K562 (cell line): ENCODE data around the gene UBE2N. TPM values are rescaled to one million over a fixed set of nuclear protein-coding genes. Genes with fewer than 3 reads are reported as not detected.

Source experiments
- ATAC-seq: fragments of 200-7000 bp; cut with Tn5 transposase; 3 replicates; pipeline ENCODE4 v1.9.1; 2020; ENCODE audit warnings: moderate library complexity
- BruUV-seq: library from RNA; stranded (reverse); fragments of 400-500 nt; replicated peaks from 2 replicates; lab custom pipeline; 2021; lab: Mats Ljungman, UMichigan
- CTCF ChIA-PET: fragments of 300-600 bp; formaldehyde crosslinking; extraction: SDS; loops from one replicate; lab custom pipeline; 2021; ENCODE audit warnings: low intra/inter-chr PET ratio; lab: Yijun Ruan, JAX
- POLR2A ChIA-PET: fragments of 300-600, 350-650 bp; sonication (Branson Sonifier 250); formaldehyde crosslinking; extraction: SDS; loops from one replicate; lab custom pipeline; 2021; ENCODE audit warnings: antibody characterized with exemption, inconsistent platforms; lab: Yijun Ruan, JAX
- DNase-seq, 4 experiments: peaks; one replicate each; pipeline versions ENCODE4 v3.0.0 to v3.0.0-alpha.2; 2011 to 2018; ENCODE audit warnings: low spot score in 3 of 4, mixed read lengths in 3 of 4; ENCODE audit errors: extremely low read depth in 1 of 4
- FAIRE-seq: peaks from 2 replicates; lab custom pipeline; 2011; peaks lifted over from hg19 to GRCh38; lab: Jason Lieb, UNC
- H2AFZ ChIP-seq: 2 replicates; pipeline ENCODE4 v1.6.0; 2011; ENCODE audit warnings: low read depth, low read length, control low read depth, inconsistent platforms
- H3K27ac ChIP-seq: fragments of 200-600 bp; 3 replicates; pipeline ENCODE4 v1.8.0; 2011; ENCODE audit warnings: low read depth, mild to moderate bottlenecking, control low read depth, inconsistent platforms, low read length, moderate library complexity, mixed read lengths; ENCODE audit errors: extremely low read depth
- H3K27me3 ChIP-seq, 2 experiments: fragments of 300-600 bp in 1 of 2; 2 replicates in 1 of 2; 3 replicates in 1 of 2; pipeline versions ENCODE4 v1.6.0 to v1.8.0; 2011; ENCODE audit warnings: inconsistent platforms in 2 of 2, low read length in 2 of 2, mild to moderate bottlenecking in 1 of 2, mixed read lengths in 1 of 2, moderate library complexity in 1 of 2; ENCODE audit not compliant: control insufficient read depth in 2 of 2, insufficient read depth in 2 of 2
- H3K36me3 ChIP-seq: fragments of 300-600 bp; 3 replicates; pipeline ENCODE4 v1.8.0; 2011; ENCODE audit warnings: mild to moderate bottlenecking, low read length, inconsistent platforms; ENCODE audit not compliant: control insufficient read depth, insufficient read depth
- H3K4me1 ChIP-seq, 2 experiments: fragments of 200-600 bp in 1 of 2; replicated peaks in 1 of 2; 2 replicates in 1 of 2; 3 replicates in 1 of 2; pipeline versions ENCODE4 v1.5.1 to v1.8.0; 2011; ENCODE audit warnings: inconsistent platforms in 2 of 2, low read length in 2 of 2, mild to moderate bottlenecking in 1 of 2, mixed read lengths in 1 of 2, moderate library complexity in 1 of 2; ENCODE audit not compliant: control insufficient read depth in 2 of 2, insufficient read depth in 2 of 2
- H3K4me2 ChIP-seq: 2 replicates; pipeline ENCODE4 v1.6.1; 2011; ENCODE audit warnings: low read length, control low read depth, inconsistent platforms, mixed read lengths; ENCODE audit not compliant: insufficient read depth
- H3K4me3 ChIP-seq: fragments of 200-600 bp; sonication (generic), shearing (Covaris generic); 2 replicates; pipeline ENCODE4 v1.5.1; 2016; ENCODE audit warnings: control low read depth, inconsistent platforms
- H3K79me2 ChIP-seq: fragments of 200-600 bp; 3 replicates; pipeline ENCODE4 v1.8.0; 2011; ENCODE audit warnings: low read length, inconsistent platforms; ENCODE audit not compliant: control insufficient read depth, insufficient read depth
- H3K9ac ChIP-seq, 2 experiments: 2 replicates each; pipeline versions ENCODE4 v1.6.0 to v1.6.1; 2011; ENCODE audit warnings: low read depth in 2 of 2, low read length in 2 of 2, control low read depth in 1 of 2, inconsistent platforms in 1 of 2, mild to moderate bottlenecking in 1 of 2, mixed read lengths in 1 of 2; ENCODE audit not compliant: insufficient read depth in 1 of 2
- H3K9me1 ChIP-seq: one replicate; pipeline ENCODE4 v1.6.0; 2011; ENCODE audit warnings: inconsistent platforms, mild to moderate bottlenecking, low read length, moderate library complexity; ENCODE audit not compliant: control insufficient read depth, insufficient read depth
- H3K9me3 ChIP-seq: replicated peaks from 2 replicates; pipeline ENCODE4 v1.5.1; 2011; ENCODE audit warnings: low read depth, low read length, inconsistent platforms; ENCODE audit not compliant: control insufficient read depth, insufficient read depth
- H4K20me1 ChIP-seq: replicated peaks from 2 replicates; pipeline ENCODE4 v1.6.1; 2011; ENCODE audit warnings: low read length, inconsistent platforms, mixed read lengths; ENCODE audit not compliant: control insufficient read depth, insufficient read depth
- CBFB ChIP-seq: sonication (generic); formaldehyde crosslinking; IDR thresholded peaks from 2 replicates; pipeline ENCODE4 v1.4.0; 2020; ENCODE audit warnings: mild to moderate bottlenecking, missing genetic modification reagents
- CEBPG ChIP-seq, 3 experiments: fragments of 200-800 bp in 1 of 3; sonication (Bioruptor generic) in 1 of 3; sonication (generic) in 1 of 3; formaldehyde crosslinking in 1 of 3; IDR thresholded peaks in 2 of 3; conservative IDR thresholded peaks in 1 of 3; 2 replicates each; pipeline versions ENCODE4 v1.6.1 to v1.8.0; 2016 to 2022; ENCODE audit warnings: missing compliant biosample characterization in 2 of 3, missing genetic modification characterization in 2 of 3, mild to moderate bottlenecking in 1 of 3, missing genetic modification reagents in 1 of 3
- EGR1 ChIP-seq: fragments of 450-650 bp; conservative IDR thresholded peaks from 2 replicates; pipeline ENCODE4 v1.6.1; 2017; ENCODE audit warnings: mild to moderate bottlenecking
- FOXM1 ChIP-seq, 2 experiments: fragments of 450-650 bp in 1 of 2; sonication (generic) in 1 of 2; formaldehyde crosslinking in 1 of 2; IDR thresholded peaks; 2 replicates each; pipeline versions ENCODE4 v1.6.1 to v1.9.0; 2017 to 2022; ENCODE audit warnings: low read depth in 2 of 2, mild to moderate bottlenecking in 2 of 2, missing genetic modification reagents in 1 of 2, moderate library complexity in 1 of 2
- GATA2 ChIP-seq: sonication (generic); formaldehyde crosslinking; IDR thresholded peaks from 2 replicates; pipeline ENCODE4 v1.4.0; 2020; ENCODE audit warnings: mild to moderate bottlenecking, missing genetic modification reagents
- GATAD2B ChIP-seq: fragments of 450-650 bp; IDR thresholded peaks from 2 replicates; pipeline ENCODE4 v1.6.1; 2017; ENCODE audit warnings: mild to moderate bottlenecking, borderline replicate concordance
- IRF2 ChIP-seq: sonication (generic); formaldehyde crosslinking; IDR thresholded peaks from 2 replicates; pipeline ENCODE4 v1.8.1; 2022; ENCODE audit warnings: mild to moderate bottlenecking, missing genetic modification reagents
- SMARCA5 ChIP-seq: fragments of 450-650 bp; IDR thresholded peaks from 2 replicates; pipeline ENCODE4 v1.6.1; 2016
- ZNF445 ChIP-seq: fragments of 250-450 bp; sonication (Bioruptor Pico); IDR thresholded peaks from 2 replicates; pipeline ENCODE4 v1.4.0; 2020; ENCODE audit warnings: low read depth, mild to moderate bottlenecking, moderate library complexity
- WGBS: fragments of 100-300 bp; shearing (Covaris generic); methylation state at CpG from one replicate; pipeline ENCODE4 v1.1.6; 2016; ENCODE audit warnings: low coverage, mixed read lengths; ENCODE audit not compliant: insufficient coverage; ENCODE audit errors: missing lambda C conversion rate; 5-methylcytosine and 5-hydroxymethylcytosine counted together
- in situ Hi-C: fragments of 300-500 bp; cut with MboI; formaldehyde crosslinking; loops from 4 replicates; pipeline ENCODE4 v1.15.0; 2018; ENCODE audit warnings: inconsistent platforms, mixed read lengths
- intact Hi-C: fragments of 100-400 bp; cut with micrococcal nuclease; formaldehyde crosslinking; loops from 2 replicates; pipeline ENCODE4 v1.14.2; 2022
- polyA plus RNA-seq, 8 experiments: library from polyadenylated mRNA; depleted of rRNA in 4 of 8; stranded (reverse) in 5 of 8; unstranded in 3 of 8; fragments of >200 nt; fragmentation: Nextera tagmentation in 2 of 8; fragmentation: Illumina TruSeq in 1 of 8; extraction: Ambion mirVana in 2 of 8; extraction: Trizol in 1 of 8; gene quantifications; 2 replicates each; pipeline versions ENCODE4 v1.2.1 to v1.2.3, GENCODE V29; 2011 to 2014; ENCODE audit warnings: inconsistent platforms in 1 of 8, missing spikeins in 1 of 8
- total RNA-seq, 7 experiments: library from RNA; depleted of rRNA in 6 of 7; stranded (reverse); fragments of >200 nt in 6 of 7; fragmentation: Illumina TruSeq in 2 of 7; extraction: Trizol in 2 of 7; gene quantifications; 2 replicates each; pipeline versions ENCODE4 v1.2.1 to v1.2.3, GENCODE V29; 2011 to 2021; ENCODE audit warnings: low replicate concordance in 1 of 7
- TF ChIP-seq, protein P1 (sequence below), 2 experiments: IDR thresholded peaks in 1 of 2; conservative IDR thresholded peaks in 1 of 2; 2 replicates each; pipeline ENCODE4 v1.6.1; 2016; ENCODE audit warnings: low read depth in 2 of 2, mild to moderate bottlenecking in 1 of 2, missing compliant biosample characterization in 1 of 2, missing genetic modification characterization in 1 of 2, moderate library complexity in 1 of 2
- TF ChIP-seq, protein P2 (sequence below), 2 experiments: IDR thresholded peaks; 2 replicates each; pipeline ENCODE4 v1.6.1; 2012; ENCODE audit warnings: improper control_type of control experiment in 2 of 2, low read depth in 2 of 2, low read length in 2 of 2, borderline replicate concordance in 1 of 2
- TF ChIP-seq, protein P3 (sequence below): fragments of 450-650 bp; IDR thresholded peaks from 2 replicates; pipeline ENCODE4 v1.6.1; 2016; ENCODE audit warnings: antibody characterized with exemption

UBE2N gene
- total and polyA plus RNA-seq, 9 of the 15 experiments (the other 6 are each of a cell fraction or from before 2014, with no cell fraction given) = 189 to 826 (median 260) TPM

DNA sequence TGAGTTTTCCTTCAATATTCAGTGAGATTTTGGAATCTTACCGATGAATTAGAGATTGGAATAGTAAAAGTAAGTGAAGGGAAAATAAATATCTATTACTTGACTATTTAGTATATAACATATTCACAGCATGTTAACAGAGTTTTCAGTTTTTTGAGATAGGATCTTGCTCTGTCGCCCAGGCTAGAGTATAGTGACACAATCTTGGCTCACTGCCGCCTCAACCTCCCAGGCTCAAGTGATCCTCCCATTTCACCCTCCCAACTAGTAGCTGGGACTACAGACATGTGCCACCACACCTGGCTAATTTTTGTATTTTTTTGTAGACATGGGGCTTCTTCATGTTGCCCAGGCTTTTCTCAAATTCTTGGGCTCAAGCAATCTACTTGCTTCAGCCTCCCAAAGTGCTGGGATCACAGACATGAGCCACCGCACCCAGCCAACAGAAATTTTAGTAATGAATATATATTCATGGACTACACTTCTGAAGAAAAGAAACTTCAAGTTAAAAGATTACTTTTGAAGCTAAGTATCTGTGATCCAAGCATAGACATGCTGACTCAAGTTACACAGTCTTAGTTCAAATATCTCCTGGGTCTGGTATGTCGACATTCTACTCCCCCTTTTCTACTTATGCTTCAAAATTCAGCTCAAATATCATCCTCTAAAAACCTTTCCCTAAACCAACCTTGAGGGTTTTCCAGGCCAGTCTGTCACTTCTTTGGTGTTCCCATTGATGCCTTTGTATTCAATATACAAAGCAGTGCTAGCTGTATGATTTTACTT is 13.8 kb downstream of the UBE2N start:
- Histone ChIP-seq H3K9ac (0 out of 4 replicates have a peak overlapping the region, but pooled peaks of 1 of the 2 experiments have one; percentile 5), H3K4me2 (peak overlapping the region; percentile 19; the same call in 1 of the 2 replicates), H3K27me3 (no peaks in the 10 kb centered on the region), H3K27ac (peak overlapping the region; percentile 44; the same call in 1 of the 3 replicates), H4K20me1 (peaks cover 35% of the 10 kb centered on the region), H2AFZ (no peak overlapping the region), H3K4me1 (peaks cover 5 to 8% of the 10 kb centered on the region in 2 experiments; a peak in 3 of 5 replicates), H3K36me3 (peaks cover 6% of the 10 kb centered on the region; the same call in 2 of the 3 replicates), H3K9me1 (no peaks in the 10 kb centered on the region), H3K9me3 (no peaks in the 10 kb centered on the region), H3K4me3 (no peak overlapping the region), H3K79me2 (peaks cover 98% of the 10 kb centered on the region)
- DNase-seq (peak in 1 of 4 experiments; percentile 64), FAIRE-seq (peak; percentile 57), ATAC-seq (peak; percentile 72)
- in situ Hi-C loops (loop anchor here (10.0 kb wide), 1 partner anchor 677 kb away; no protein-coding TSS in a partner anchor), intact Hi-C loops (loop anchor here (10.0 kb wide), 1 partner anchor 677 kb away; no protein-coding TSS in a partner anchor)
- ChIA-PET CTCF (interaction anchor here (0.7 kb wide), 1 partner anchor 375 kb away, joined by 3 read pairs; no protein-coding TSS in a partner anchor), POLR2A (interaction anchor here (0.6 to 2.9 kb wide), 7 partner anchors 8 to 1161 kb away, joined by 3 to 16 read pairs (median 4); no protein-coding TSS in a partner anchor)
- WGBS = 14% methylated on average over 5 of the region's 5 CpGs
- no TSS peak for BruUV-seq
- no peak for TF ChIP-seq SMARCA5
- TF ChIP-seq ZNF445 (CRISPR knock-in tag) = no peak
- 0 out of 2 replicates have a peak, but pooled peaks have one; percentile 24 for TF ChIP-seq GATA2 (CRISPR knock-in tag)
- no peak for TF ChIP-seq CBFB (CRISPR knock-in tag)
- no peak for TF ChIP-seq IRF2 (CRISPR knock-in tag)
- TF ChIP-seq EGR1 = no peak
- TF ChIP-seq FOXM1 (IDR thresholded peaks at IDR 0.05; ENCODE audit: low read depth) = no peak
- no peak for TF ChIP-seq FOXM1 (CRISPR knock-in tag; IDR thresholded peaks at IDR 0.05; ENCODE audit: low read depth)
- no peak for TF ChIP-seq CEBPG (CRISPR knock-in tag; IDR thresholded peaks at IDR 0.05)
- peak in 1 of 2 experiments; percentile 34; a peak in 1 of 4 replicates for TF ChIP-seq CEBPG (tag; conservative IDR thresholded peaks at IDR 0.05 in 1 of 2, IDR thresholded peaks at IDR 0.05 in 1 of 2)
- TF ChIP-seq, protein P1, sequence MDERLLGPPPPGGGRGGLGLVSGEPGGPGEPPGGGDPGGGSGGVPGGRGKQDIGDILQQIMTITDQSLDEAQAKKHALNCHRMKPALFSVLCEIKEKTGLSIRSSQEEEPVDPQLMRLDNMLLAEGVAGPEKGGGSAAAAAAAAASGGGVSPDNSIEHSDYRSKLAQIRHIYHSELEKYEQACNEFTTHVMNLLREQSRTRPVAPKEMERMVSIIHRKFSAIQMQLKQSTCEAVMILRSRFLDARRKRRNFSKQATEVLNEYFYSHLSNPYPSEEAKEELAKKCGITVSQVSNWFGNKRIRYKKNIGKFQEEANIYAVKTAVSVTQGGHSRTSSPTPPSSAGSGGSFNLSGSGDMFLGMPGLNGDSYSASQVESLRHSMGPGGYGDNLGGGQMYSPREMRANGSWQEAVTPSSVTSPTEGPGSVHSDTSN (CRISPR knock-in tag; IDR thresholded peaks at IDR 0.05; ENCODE audit: low read depth) = no peak
- TF ChIP-seq, protein P1 (tag; conservative IDR thresholded peaks at IDR 0.05; ENCODE audit: low read depth) = peak; percentile 54
- TF ChIP-seq, protein P2, sequence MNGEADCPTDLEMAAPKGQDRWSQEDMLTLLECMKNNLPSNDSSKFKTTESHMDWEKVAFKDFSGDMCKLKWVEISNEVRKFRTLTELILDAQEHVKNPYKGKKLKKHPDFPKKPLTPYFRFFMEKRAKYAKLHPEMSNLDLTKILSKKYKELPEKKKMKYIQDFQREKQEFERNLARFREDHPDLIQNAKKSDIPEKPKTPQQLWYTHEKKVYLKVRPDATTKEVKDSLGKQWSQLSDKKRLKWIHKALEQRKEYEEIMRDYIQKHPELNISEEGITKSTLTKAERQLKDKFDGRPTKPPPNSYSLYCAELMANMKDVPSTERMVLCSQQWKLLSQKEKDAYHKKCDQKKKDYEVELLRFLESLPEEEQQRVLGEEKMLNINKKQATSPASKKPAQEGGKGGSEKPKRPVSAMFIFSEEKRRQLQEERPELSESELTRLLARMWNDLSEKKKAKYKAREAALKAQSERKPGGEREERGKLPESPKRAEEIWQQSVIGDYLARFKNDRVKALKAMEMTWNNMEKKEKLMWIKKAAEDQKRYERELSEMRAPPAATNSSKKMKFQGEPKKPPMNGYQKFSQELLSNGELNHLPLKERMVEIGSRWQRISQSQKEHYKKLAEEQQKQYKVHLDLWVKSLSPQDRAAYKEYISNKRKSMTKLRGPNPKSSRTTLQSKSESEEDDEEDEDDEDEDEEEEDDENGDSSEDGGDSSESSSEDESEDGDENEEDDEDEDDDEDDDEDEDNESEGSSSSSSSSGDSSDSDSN (IDR thresholded peaks at IDR 0.05; ENCODE audit: borderline replicate concordance in 1 of 2, low read depth in 2 of 2, low read length in 2 of 2) = no peak
- no peak for TF ChIP-seq GATAD2B
- TF ChIP-seq, protein P3, sequence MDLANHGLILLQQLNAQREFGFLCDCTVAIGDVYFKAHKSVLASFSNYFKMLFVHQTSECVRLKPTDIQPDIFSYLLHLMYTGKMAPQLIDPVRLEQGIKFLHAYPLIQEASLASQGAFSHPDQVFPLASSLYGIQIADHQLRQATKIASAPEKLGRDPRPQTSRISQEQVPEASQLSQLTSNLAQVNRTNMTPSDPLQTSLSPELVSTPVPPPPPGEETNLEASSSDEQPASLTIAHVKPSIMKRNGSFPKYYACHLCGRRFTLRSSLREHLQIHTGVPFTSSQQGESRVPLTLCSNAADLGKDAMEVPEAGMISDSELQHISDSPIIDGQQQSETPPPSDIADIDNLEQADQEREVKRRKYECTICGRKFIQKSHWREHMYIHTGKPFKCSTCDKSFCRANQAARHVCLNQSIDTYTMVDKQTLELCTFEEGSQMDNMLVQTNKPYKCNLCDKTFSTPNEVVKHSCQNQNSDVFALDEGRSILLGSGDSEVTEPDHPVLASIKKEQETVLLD = no peak
